HepG2 (cell line): ENCODE data around the gene VPS11. TPM values are rescaled to one million over a fixed set of nuclear protein-coding genes. Genes with fewer than 3 reads are reported as not detected.

ENCODE experiments used
- AHDC1 ChIP-seq: sonication (generic); formaldehyde crosslinking; IDR thresholded peaks from 2 replicates; pipeline ENCODE4 v1.5.1; 2020; ENCODE audit warnings: mild to moderate bottlenecking, missing genetic modification reagents, borderline replicate concordance
- ARID3A ChIP-seq: IDR thresholded peaks from 2 replicates; pipeline ENCODE4 v1.6.1; 2012; ENCODE audit warnings: low read depth, low read length, improper control_type of control experiment
- GTF2F1 ChIP-seq: fragments of 150-350 bp; IDR thresholded peaks from 2 replicates; pipeline ENCODE4 v1.6.1; 2014; ENCODE audit warnings: low read length
- JARID2 ChIP-seq: sonication (generic); formaldehyde crosslinking; IDR thresholded peaks from 2 replicates; pipeline ENCODE4 v1.8.1; 2023; ENCODE audit warnings: missing genetic modification reagents, inconsistent platforms; ENCODE audit not compliant: insufficient replicate concordance
- KDM4B ChIP-seq: sonication (generic); formaldehyde crosslinking; IDR thresholded peaks from 2 replicates; pipeline ENCODE4 v1.4.0; 2020; ENCODE audit warnings: missing genetic modification reagents
- KDM5B ChIP-seq: sonication (generic); formaldehyde crosslinking; IDR thresholded peaks from 2 replicates; pipeline ENCODE4 v1.4.0; 2020; ENCODE audit warnings: missing genetic modification reagents, mild to moderate bottlenecking, borderline replicate concordance
- MAFG ChIP-seq: sonication (generic); formaldehyde crosslinking; IDR thresholded peaks from 2 replicates; pipeline ENCODE4 v1.5.1; 2020; ENCODE audit warnings: mild to moderate bottlenecking, missing genetic modification reagents
- PHF21A ChIP-seq: sonication (generic); formaldehyde crosslinking; IDR thresholded peaks from 2 replicates; pipeline ENCODE4 v1.5.0; 2020; ENCODE audit warnings: mild to moderate bottlenecking, missing genetic modification reagents
- RARG ChIP-seq: sonication (generic); formaldehyde crosslinking; IDR thresholded peaks from 2 replicates; pipeline ENCODE4 v1.4.0; 2020; ENCODE audit warnings: low read depth, mild to moderate bottlenecking, missing genetic modification reagents
- TERF1 ChIP-seq: sonication (generic); formaldehyde crosslinking; IDR thresholded peaks from 2 replicates; pipeline ENCODE4 v1.8.0; 2022; ENCODE audit warnings: mild to moderate bottlenecking, missing genetic modification reagents, moderate library complexity
- THYN1 ChIP-seq: sonication (generic); formaldehyde crosslinking; IDR thresholded peaks from 2 replicates; pipeline ENCODE4 v1.8.1; 2023; ENCODE audit warnings: low read depth, mild to moderate bottlenecking, moderate library complexity, missing genetic modification reagents, borderline replicate concordance
- ZBTB26 ChIP-seq: IDR thresholded peaks from 2 replicates; pipeline ENCODE4 v1.6.1; 2016; ENCODE audit warnings: missing compliant biosample characterization, missing genetic modification reagents, borderline replicate concordance
- ZBTB49 ChIP-seq: sonication (generic); formaldehyde crosslinking; IDR thresholded peaks from 2 replicates; pipeline ENCODE4 v1.4.0; 2020; ENCODE audit warnings: missing genetic modification reagents, borderline replicate concordance
- ZNF580 ChIP-seq: IDR thresholded peaks from 2 replicates; pipeline ENCODE4 v1.6.1; 2016; ENCODE audit warnings: low read depth, borderline replicate concordance
- polyA plus RNA-seq, 8 experiments: library from polyadenylated mRNA; depleted of rRNA in 3 of 8; stranded (reverse) in 7 of 8; unstranded in 1 of 8; fragments of >200 nt; fragmentation: Illumina TruSeq in 4 of 8; extraction: Trizol in 4 of 8; gene quantifications; 2 replicates each; pipeline versions ENCODE4 v1.2.1 to v1.2.3, GENCODE V29; 2011 to 2016; ENCODE audit warnings: low read depth in 4 of 8, missing spikeins in 1 of 8, mixed read lengths in 1 of 8; ENCODE audit not compliant: insufficient read depth in 1 of 8
- total RNA-seq, 5 experiments: library from RNA; depleted of rRNA; stranded (reverse); fragments of >200 nt; fragmentation: Illumina TruSeq; extraction: Trizol; gene quantifications; 2 replicates each; pipeline ENCODE4 v1.2.3, GENCODE V29; 2016; ENCODE audit warnings: low read depth in 1 of 5

The VPS11 gene
- total and polyA plus RNA-seq, 2 of the 13 experiments (the other 11 are each of a cell fraction or from before 2014, with no cell fraction given), result 13.7 to 21.6 TPM

GRCh38 chr11:119024430-119025098 lies 43.1 kb upstream of the VPS11 start (continued):
- peak; percentile 27; the same call in 1 of the 2 replicates for TF ChIP-seq AHDC1 (CRISPR knock-in tag)
- no peak for TF ChIP-seq ZBTB26 (CRISPR knock-in tag)
- no peak for TF ChIP-seq KDM4B
- TF ChIP-seq GTF2F1, result no peak
- TF ChIP-seq MAFG (CRISPR knock-in tag), result no peak
- no peak for TF ChIP-seq RARG (CRISPR knock-in tag)
- TF ChIP-seq ZNF580 (CRISPR knock-in tag), result no peak
- TF ChIP-seq ZBTB49 (CRISPR knock-in tag), result no peak
- no peak for TF ChIP-seq ARID3A
- no peak for TF ChIP-seq TERF1 (CRISPR knock-in tag)
- TF ChIP-seq THYN1, result no peak
- no peak for TF ChIP-seq JARID2 (CRISPR knock-in tag)
- no peak for TF ChIP-seq KDM5B (CRISPR knock-in tag)
- TF ChIP-seq PHF21A, result peak; percentile 76
